Gastroesophageal sphincter (tissue), 3 donors: ENCODE data around the gene WDR81.

Experiments
- CTCF ChIP-seq, 4 experiments: fragments of 200-600 bp in 2 of 4; fragments of 450-650 bp in 2 of 4; sonication (generic) in 1 of 4; IDR thresholded peaks; one replicate each; pipeline ENCODE4 v1.5.1; 2017 to 2019; ENCODE audit warnings: antibody characterized with exemption in 4 of 4, mild to moderate bottlenecking in 2 of 4, moderate library complexity in 2 of 4
- EP300 ChIP-seq: sonication (generic); formaldehyde crosslinking; IDR thresholded peaks from one replicate; pipeline ENCODE4 v1.6.1; 2017; ENCODE audit warnings: antibody characterized with exemption, mild to moderate bottlenecking
- POLR2A ChIP-seq, 2 donors: fragments of 450-650 bp; IDR thresholded peaks; one replicate each; pipeline ENCODE4 v1.6.1; 2017; ENCODE audit warnings: antibody characterized with exemption in 2 of 2, mild to moderate bottlenecking in 2 of 2, moderate library complexity in 1 of 2
- POLR2AphosphoS5 ChIP-seq: sonication (generic); formaldehyde crosslinking; IDR thresholded peaks from one replicate; pipeline ENCODE4 v1.6.1; 2017; ENCODE audit warnings: antibody characterized with exemption

GRCh38 chr17:1729966-1730325 lies 5.4 kb downstream of the WDR81 start:
- TF ChIP-seq POLR2A (IDR thresholded peaks at IDR 0.05) = no peak
- TF ChIP-seq CTCF (IDR thresholded peaks at IDR 0.05) = no peak
- no peak for TF ChIP-seq POLR2AphosphoS5
- no peak for TF ChIP-seq EP300
